ENCODE measurements around the gene GNRHR.

- TF ChIP-seq REST (IDR thresholded peaks at IDR 0.05; ENCODE audit: unreplicated experiment) (no peak), POLR2AphosphoS5 (IDR thresholded peaks at IDR 0.05; ENCODE audit: low read depth) (no peak), EZH2 (IDR thresholded peaks at IDR 0.05; ENCODE audit: low read depth, unreplicated experiment) (no peak), ZNF331 (CRISPR knock-in tag; IDR thresholded peaks at IDR 0.05; ENCODE audit: low read depth) (no peak), CREB1 (CRISPR knock-in tag; IDR thresholded peaks at IDR 0.05; ENCODE audit: low read depth) (no peak), EZH2phosphoT487 (IDR thresholded peaks at IDR 0.05; ENCODE audit: unreplicated experiment) (no peak), ZNF462 (CRISPR knock-in tag; IDR thresholded peaks at IDR 0.05) (no peak), JUNB (IDR thresholded peaks at IDR 0.05; ENCODE audit: unreplicated experiment) (no peak), ETS1 (IDR thresholded peaks at IDR 0.05) (no peak), ZNF114 (CRISPR knock-in tag; IDR thresholded peaks at IDR 0.05) (no peak)
- TF ChIP-seq, protein P1, sequence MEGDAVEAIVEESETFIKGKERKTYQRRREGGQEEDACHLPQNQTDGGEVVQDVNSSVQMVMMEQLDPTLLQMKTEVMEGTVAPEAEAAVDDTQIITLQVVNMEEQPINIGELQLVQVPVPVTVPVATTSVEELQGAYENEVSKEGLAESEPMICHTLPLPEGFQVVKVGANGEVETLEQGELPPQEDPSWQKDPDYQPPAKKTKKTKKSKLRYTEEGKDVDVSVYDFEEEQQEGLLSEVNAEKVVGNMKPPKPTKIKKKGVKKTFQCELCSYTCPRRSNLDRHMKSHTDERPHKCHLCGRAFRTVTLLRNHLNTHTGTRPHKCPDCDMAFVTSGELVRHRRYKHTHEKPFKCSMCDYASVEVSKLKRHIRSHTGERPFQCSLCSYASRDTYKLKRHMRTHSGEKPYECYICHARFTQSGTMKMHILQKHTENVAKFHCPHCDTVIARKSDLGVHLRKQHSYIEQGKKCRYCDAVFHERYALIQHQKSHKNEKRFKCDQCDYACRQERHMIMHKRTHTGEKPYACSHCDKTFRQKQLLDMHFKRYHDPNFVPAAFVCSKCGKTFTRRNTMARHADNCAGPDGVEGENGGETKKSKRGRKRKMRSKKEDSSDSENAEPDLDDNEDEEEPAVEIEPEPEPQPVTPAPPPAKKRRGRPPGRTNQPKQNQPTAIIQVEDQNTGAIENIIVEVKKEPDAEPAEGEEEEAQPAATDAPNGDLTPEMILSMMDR (conservative IDR thresholded peaks at IDR 0.05; ENCODE audit: low read depth in 2 of 2) = no peak
Observed at GRCh38 chr4:67725132-67725531, 29.1 kb downstream of the GNRHR start.

All from GM23338 (cell line).